ENCODE data around the gene TNFSF13B. TPM values are rescaled to one million over a fixed set of nuclear protein-coding genes. Genes with fewer than 3 reads are reported as not detected.

Gene TNFSF13B
- total RNA-seq, 2 experiments from 2014 or later, result 0.41 TPM; not detected in 1

- ChIA-PET CTCF (ENCODE audit: unreplicated experiment) (no interaction called here), POLR2A (interaction anchor here (0.6 to 0.8 kb wide), 2 partner anchors 13 to 723 kb away, joined by 3 to 4 read pairs; no protein-coding TSS in a partner anchor)
- Histone ChIP-seq H3K9me3 (ENCODE audit: low read length) (no peaks in the 10 kb centered on the region), H3K27ac (ENCODE audit: low read depth, low read length, poor library complexity, severe bottlenecking) (peak overlapping the region; percentile 30), H3K4me1 (ENCODE audit: insufficient read depth, low read length, poor library complexity, severe bottlenecking) (peaks cover 31% of the 10 kb centered on the region), H2AFZ (ENCODE audit: low read length) (peak overlapping the region; percentile 74), H3K36me3 (ENCODE audit: insufficient read depth, low read length) (no peaks in the 10 kb centered on the region), H3K9me2 (ENCODE audit: insufficient read depth, low read length) (no peaks in the 10 kb centered on the region), H3K4me3 (ENCODE audit: low read depth, low read length, poor library complexity, severe bottlenecking) (peak overlapping the region; percentile 8), H4K20me1 (ENCODE audit: insufficient read depth, low read length) (no peaks in the 10 kb centered on the region), H3K4me2 (ENCODE audit: low read length) (peak overlapping the region; percentile 31; the same call in 1 of the 2 replicates), H3K79me2 (ENCODE audit: insufficient read depth, low read depth, low read length) (no peaks in the 10 kb centered on the region)
- no TSS peak for BruUV-seq (replicated peaks)
- intact Hi-C loops (cut with micrococcal nuclease; ENCODE audit: unreplicated experiment), result no loop called here
- peak; percentile 4 for DNase-seq (ENCODE audit: low spot score)
- TF ChIP-seq EZH2phosphoT487 (IDR thresholded peaks at IDR 0.05; ENCODE audit: borderline replicate concordance, low read depth, low read length) (no peak), CTCF (conservative IDR thresholded peaks at IDR 0.05; ENCODE audit: low read length) (no peak)
These were observed 56.3 kb downstream of the TNFSF13B start for GRCh38 chr13:108325863-108326262.

- Histone ChIP-seq H3K4me3 (ENCODE audit: low read depth, low read length, poor library complexity, severe bottlenecking) (no peak overlapping the region), H3K4me2 (ENCODE audit: low read length) (peak overlapping the region; percentile 46), H3K9me2 (ENCODE audit: insufficient read depth, low read length) (no peaks in the 10 kb centered on the region), H3K9me3 (ENCODE audit: low read length) (no peaks in the 10 kb centered on the region), H3K36me3 (ENCODE audit: insufficient read depth, low read length) (no peaks in the 10 kb centered on the region), H2AFZ (ENCODE audit: low read length) (peak overlapping the region; percentile 78; the same call in 1 of the 2 replicates), H4K20me1 (ENCODE audit: insufficient read depth, low read length) (no peaks in the 10 kb centered on the region), H3K27ac (ENCODE audit: low read depth, low read length, poor library complexity, severe bottlenecking) (peak overlapping the region; percentile 30), H3K4me1 (ENCODE audit: insufficient read depth, low read length, poor library complexity, severe bottlenecking) (peaks cover 31% of the 10 kb centered on the region), H3K79me2 (ENCODE audit: insufficient read depth, low read depth, low read length) (no peaks in the 10 kb centered on the region)
- no peak for TF ChIP-seq EZH2phosphoT487 (IDR thresholded peaks at IDR 0.05; ENCODE audit: borderline replicate concordance, low read depth, low read length)
- no peak for TF ChIP-seq CTCF (conservative IDR thresholded peaks at IDR 0.05; ENCODE audit: low read length)
- BruUV-seq (replicated peaks), result no TSS peak
- intact Hi-C loops (cut with micrococcal nuclease; ENCODE audit: unreplicated experiment), result no loop called here
- peak; percentile 66 for DNase-seq (ENCODE audit: low spot score)
- ChIA-PET POLR2A (interaction anchor here (0.6 to 0.8 kb wide), 4 partner anchors 11 to 723 kb away, joined by 3 to 4 read pairs (median 3); no protein-coding TSS in a partner anchor), CTCF (ENCODE audit: unreplicated experiment) (no interaction called here)
These were observed 56.8 kb downstream of the TNFSF13B start for GRCh38 chr13:108326309-108326708.

- POLR2A ChIA-PET, result interaction anchor here (0.6 kb wide), 1 partner anchor 9 kb away, joined by 6 read pairs; no protein-coding TSS in a partner anchor
- CTCF ChIA-PET (ENCODE audit: unreplicated experiment), result no interaction called here
- H3K9me3 ChIP-seq (ENCODE audit: low read length), result no peaks in the 10 kb centered on the region
- H3K9me2 ChIP-seq (ENCODE audit: insufficient read depth, low read length), result no peaks in the 10 kb centered on the region
- intact Hi-C loops (cut with micrococcal nuclease; ENCODE audit: unreplicated experiment), result no loop called here
- no peaks in the 10 kb centered on the region for H4K20me1 ChIP-seq (ENCODE audit: insufficient read depth, low read length)
- no peak overlapping the region for H2AFZ ChIP-seq (ENCODE audit: low read length)
- H3K4me3 ChIP-seq (ENCODE audit: low read depth, low read length, poor library complexity, severe bottlenecking), result no peak overlapping the region
- H3K4me1 ChIP-seq (ENCODE audit: insufficient read depth, low read length, poor library complexity, severe bottlenecking), result peaks cover 31% of the 10 kb centered on the region
- no TSS peak for BruUV-seq (replicated peaks)
- H3K36me3 ChIP-seq (ENCODE audit: insufficient read depth, low read length), result no peaks in the 10 kb centered on the region
- TF ChIP-seq EZH2phosphoT487 (IDR thresholded peaks at IDR 0.05; ENCODE audit: borderline replicate concordance, low read depth, low read length) (no peak), CTCF (conservative IDR thresholded peaks at IDR 0.05; ENCODE audit: low read length) (no peak)
- no peak overlapping the region for H3K4me2 ChIP-seq (ENCODE audit: low read length)
- H3K79me2 ChIP-seq (ENCODE audit: insufficient read depth, low read depth, low read length), result no peaks in the 10 kb centered on the region
- no peak overlapping the region for H3K27ac ChIP-seq (ENCODE audit: low read depth, low read length, poor library complexity, severe bottlenecking)
- peak; percentile 35 for DNase-seq (ENCODE audit: low spot score)
These were observed 59.3 kb downstream of the TNFSF13B start for GRCh38 chr13:108328848-108329247.

Data from OCI-LY7 (cell line).